HG03060 (cell line): ENCODE data around the gene AXIN1.
"Not testable (repeated sequence)": the region's sequence is repeated elsewhere in the genome, so short reads cannot be mapped to it uniquely, and the experiment has no call there.

Experiments used
- ATAC-seq: cut with Tn5 transposase; IDR thresholded peaks from one replicate; pipeline ENCODE4 v1.9.1; 2021; ENCODE audit warnings: low read depth, moderate number of reproducible peaks; ENCODE audit not compliant: unreplicated experiment

AXIN1 gene

GRCh38 chr16:270381-271255, 81.9 kb downstream of the AXIN1 start:
- ATAC-seq: no peak

DNA sequence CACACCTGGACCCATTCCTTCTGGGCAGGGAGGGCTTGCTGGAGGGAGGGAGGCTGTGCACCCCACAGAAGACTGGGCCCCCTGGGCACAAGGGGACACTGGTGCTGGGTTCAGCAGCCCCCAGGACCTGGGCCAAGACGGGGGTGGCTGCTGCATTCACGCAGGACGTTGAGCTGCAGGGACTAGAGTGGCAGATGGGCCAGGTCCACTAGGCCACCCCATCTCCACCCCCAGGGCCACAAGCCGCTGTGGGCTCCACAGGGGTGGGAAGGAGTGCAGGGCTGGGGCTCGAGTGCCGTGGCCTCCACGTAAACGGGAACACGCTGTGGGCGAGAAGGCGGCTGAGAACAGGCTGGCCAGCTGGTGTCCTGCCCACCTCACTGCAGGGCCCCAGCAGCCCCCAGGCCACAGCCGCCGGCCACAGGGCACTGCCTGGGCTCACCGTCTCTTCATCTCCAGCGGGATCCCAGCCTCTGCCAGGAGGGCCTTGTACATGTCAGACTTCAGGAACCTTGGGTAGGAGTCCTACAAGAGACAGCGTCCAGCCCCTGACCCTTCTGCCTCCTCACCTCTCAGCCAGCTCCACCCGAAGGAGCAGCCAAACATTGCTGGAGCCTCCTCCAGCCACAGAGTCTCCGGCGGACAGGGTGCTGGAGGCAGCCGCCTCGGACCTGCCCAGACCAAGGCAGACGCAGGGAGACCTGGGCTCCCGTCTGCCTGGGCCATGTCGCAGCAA, 83.3 kb downstream of the AXIN1 start:
- ATAC-seq: no peak

DNA sequence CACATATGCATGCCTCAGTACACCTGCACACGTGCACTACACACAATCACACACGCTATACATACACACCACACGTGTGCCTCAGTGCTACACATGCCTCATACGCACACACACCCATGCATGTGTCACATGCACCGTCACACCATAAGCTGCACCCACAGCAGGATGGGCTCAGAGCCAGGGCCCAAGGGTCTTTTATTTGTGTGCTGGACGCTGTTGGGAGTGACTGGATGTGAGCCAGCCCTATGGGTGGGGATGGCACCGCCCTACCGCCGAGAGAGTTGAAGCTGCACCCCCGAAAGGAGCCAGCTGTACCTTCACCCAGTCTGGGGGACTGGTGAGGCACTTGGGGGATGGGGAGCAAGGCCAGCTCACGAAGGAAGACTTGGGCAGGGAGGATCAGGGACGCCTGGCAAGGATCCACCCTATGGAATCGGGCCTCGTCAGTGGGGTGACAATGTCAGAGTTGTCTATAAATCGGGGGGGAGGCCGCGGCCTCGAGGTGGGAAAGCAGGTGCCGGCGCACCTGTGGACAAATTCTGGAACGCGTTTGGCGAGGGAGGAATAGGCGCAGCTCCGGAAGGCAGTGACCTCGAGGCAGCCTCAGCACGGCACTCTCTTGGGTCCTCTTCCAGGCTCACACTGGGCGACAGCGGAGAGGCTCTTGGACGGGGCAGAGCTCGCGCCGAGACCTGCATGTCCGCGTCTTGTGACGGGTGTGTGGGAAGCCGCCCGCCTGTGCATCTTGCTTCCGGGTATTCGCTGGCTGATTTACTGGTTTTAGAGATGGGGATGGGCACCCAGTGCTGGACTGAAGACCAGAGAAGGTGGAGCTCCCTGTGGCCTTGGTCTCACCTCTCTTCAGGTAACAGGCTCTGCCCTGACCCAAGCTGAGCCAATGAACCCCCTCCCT, 84.1 kb downstream of the AXIN1 start:
- ATAC-seq: no peak

DNA sequence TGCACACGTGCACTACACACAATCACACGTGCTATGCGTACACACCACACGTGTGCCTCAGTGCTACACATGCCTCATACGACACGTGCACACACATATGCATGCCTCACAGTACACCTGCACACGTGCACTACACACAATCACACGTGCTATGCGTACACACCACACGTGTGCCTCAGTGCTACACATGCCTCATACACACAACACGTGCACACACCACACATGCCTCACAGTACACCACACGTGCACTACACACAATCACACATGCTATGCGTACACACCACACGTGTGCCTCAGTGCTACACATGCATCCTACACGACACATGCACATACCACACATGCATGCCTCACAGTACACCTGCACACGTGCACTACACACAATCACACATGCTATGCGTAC, 85.0 kb downstream of the AXIN1 start:
- ATAC-seq: not testable (repeated sequence)

DNA sequence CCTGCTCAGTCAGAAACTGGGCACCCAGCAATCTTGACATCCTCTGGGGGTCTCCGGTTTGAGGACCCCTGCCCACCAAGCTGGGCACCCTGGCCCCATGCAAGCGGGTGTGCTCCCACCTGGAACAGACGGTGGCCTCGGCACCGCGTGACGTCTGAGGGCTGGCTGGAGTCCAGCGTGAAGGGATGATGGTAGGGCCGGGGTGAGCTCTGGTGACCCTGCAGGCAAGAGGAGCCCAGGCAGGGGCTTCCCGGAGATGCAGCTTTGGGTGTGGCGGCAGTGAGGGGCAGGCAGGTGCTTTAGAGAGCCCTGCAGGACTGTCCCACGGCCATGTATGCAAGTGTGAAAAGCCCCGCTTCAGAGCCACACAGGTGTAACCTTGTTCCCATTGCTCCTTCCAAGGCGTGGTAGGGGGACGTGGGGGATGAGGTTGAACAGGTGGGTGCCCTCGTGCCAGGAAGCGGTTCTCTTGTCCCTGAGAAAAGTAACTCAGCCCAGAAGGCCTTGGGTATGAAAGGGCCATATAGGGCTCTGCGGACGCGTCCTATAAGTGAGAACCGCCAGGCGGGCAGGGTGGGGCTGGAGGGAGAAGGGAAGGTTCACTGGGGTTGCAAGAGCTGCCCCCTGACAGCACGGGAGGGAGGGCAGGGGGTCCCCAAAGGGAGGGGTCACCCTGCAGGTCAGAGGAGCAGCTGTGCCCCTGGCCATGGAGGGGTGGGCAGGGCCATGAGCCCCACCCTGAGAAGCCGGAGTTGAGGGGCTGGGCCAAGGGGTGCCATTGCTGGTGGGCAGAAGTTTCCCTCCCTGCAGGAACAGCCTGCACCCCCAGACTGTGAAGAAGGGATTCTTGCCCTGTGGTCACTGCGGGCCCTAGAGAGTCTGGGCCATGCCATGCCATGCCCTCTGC, 86.0 kb downstream of the AXIN1 start:
- no peak for ATAC-seq

DNA sequence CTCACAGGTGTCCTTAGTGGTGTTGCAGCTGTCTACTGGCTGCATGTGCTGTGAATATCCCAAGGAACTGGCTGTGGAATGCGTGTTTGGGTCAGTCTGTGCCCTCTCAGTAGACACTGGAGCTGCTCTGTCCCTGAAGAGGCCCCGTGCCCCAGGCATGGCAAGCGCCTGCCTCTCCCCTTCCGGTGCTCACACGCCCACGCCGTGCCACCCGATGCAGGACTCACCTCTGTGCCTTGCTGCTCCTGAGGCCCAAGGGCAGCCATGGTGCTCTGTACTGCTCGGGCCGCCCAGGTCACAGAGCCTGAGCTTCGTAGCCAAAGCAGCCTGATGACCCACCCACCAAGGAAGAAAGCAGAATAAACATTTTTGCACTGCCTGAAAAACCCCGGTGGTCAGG, 86.8 kb downstream of the AXIN1 start:
- ATAC-seq: no peak

DNA sequence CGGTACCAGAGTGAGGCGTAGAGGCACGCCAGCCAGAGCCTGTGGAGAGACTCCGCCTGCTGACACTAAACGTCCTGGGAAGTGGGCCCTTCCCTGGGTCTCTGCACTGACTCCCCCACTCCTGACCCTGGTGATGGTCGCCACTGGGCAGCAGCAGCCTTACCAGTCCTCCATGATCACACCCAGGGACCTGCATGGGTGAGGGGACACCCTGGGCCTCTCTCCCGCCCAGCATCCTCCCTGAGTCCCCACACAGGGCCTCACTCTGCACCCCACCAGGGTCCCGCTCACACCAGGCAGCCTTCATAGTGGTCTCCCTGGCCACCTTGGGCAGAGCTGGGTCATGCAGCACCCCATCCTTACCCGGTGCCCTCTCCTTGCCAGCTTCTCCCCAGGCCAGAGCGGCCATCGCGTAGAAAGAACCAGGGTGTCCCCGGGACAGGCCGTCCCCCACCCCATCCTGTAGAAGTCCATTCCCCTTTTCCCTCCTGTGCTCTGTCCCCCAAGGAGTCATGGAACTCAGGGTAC, 87.5 kb downstream of the AXIN1 start:
- ATAC-seq: no peak

- no peak for ATAC-seq
Measured at GRCh38 chr16:264440-264951, 88.0 kb downstream of the AXIN1 start.

DNA sequence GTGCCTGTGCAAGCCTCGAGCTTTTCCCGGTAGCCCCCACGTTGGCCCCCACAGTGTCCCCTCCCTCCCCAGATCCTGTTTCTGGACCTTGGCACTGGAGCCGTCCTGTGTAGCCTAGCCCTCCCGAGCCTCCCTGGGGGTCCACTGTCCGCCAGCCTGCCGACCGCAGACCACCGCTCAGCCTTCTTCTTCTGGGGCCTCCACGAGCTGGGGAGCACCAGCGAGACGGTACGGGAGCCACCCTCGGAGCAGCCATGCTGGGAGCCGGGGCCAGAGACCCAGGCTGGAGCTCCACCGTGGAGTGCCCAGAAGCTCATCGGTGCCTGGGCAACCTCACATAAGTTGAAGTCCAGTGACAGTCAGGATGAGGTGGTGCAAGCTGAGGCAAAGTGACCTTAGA, 88.6 kb downstream of the AXIN1 start:
- ATAC-seq: no peak

DNA sequence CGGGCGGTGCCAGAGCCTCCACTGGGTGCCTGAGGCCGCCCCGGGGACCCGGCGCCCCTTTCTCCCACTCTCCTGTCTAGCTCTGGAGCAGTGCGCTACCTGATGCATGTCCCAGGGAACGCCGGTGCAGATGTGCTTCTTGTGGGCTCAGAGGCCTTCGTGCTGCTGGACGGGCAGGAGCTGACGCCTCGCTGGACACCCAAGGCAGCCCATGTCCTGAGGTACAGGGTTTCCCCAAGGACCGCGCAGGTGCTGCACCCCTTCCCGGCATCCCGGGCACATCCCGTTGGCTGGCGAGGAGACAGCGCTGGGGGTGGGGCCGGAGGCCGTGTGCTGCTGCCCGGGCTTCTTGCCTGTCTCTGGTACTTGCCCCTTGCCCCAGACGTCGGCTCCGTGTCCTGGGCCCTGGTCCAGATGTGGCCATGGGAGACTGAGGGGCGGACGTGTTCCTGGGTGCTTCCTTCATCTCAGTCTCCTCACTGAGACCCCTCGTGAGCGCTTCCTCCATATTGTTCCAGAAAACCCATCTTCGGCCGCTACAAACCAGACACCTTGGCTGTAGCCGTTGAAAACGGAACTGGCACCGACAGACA, 89.2 kb downstream of the AXIN1 start:
- no peak for ATAC-seq

- no peak for ATAC-seq
Measured at GRCh38 chr16:262121-262745, 90.3 kb downstream of the AXIN1 start.

GRCh38 chr16:261031-261691, 91.4 kb downstream of the AXIN1 start:
- ATAC-seq: no peak

DNA sequence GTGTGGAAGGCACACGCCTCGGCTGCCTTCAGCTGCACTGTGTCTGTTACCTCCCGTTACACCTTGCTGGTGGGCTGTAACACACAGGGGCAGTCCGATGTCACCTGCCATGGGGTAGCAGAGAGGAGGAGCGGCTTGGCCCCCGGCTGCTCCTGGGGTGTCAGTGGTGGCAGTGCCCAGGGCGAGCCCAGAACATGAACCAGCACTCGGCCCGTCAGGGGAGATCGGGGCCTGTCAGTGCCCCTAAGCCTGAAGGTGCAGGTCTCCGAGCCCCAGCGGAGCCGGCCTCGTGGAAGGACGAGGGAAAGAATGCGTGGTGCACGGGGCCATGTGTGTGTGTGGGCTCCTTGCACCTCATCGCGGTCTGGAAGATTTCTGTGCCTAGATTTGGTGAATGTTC, 92.2 kb downstream of the AXIN1 start:
- no peak for ATAC-seq

DNA sequence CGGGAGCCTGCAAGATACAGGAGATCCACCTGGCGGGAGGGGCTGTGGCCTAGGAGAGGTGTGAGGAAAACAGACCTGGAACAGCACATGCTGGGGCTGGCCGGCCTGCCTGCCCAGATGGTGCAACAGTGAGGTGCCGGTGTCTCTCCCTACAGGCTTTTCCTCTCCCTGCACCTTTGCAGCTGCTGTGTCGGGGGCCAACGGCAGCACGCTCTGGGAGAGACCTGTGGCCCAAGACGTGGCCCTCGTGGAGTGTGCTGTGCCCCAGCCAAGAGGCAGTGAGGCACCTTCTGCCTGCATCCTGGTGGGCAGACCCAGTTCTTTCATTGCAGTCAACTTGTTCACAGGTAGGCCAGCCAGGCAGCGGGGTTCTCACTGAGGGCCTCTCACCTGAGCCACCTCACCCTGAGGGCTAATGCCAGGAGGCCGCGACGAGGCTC, 92.7 kb downstream of the AXIN1 start:
- ATAC-seq: no peak

DNA sequence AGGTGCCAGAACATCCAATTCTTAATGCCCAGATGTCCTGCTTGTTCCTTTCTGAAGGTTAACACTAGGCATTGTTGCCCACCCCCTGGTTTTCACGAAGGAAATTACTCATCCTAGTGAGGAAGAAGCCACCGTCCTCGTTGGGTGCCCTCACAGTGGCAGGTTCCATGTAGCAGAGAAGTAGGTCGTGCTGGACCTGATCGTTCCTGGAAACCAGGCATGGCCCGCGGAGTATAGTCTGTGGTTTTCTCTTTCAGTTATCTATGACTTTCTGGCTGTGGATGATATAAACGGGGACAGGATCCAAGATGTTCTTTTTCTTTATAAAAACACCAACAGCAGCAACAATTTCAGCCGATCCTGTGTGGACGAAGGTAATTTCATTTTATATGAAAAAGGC, 93.3 kb downstream of the AXIN1 start:
- no peak for ATAC-seq

GRCh38 chr16:258091-258490, 94.4 kb downstream of the AXIN1 start:
- ATAC-seq: not testable (repeated sequence)

DNA sequence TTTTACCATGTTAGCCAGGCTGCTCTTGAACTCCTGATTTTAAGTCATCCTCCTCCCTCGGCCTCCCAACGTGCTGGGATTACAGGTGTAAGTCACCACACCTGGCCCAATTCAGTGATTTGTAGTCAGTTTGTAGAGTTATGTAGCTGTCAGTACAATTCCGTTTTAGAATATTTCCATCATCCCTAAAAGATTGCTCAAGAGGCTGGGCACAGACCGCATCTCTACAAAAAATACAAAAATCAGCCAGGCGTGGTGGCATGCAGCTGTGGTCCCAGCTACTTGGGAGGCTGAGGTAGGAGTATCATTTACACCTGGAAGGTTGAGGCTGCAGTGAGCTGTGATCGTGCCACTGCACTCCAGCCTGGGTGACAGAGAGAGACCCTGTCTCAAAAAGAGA, 97.3 kb downstream of the AXIN1 start:
- no peak for ATAC-seq

DNA sequence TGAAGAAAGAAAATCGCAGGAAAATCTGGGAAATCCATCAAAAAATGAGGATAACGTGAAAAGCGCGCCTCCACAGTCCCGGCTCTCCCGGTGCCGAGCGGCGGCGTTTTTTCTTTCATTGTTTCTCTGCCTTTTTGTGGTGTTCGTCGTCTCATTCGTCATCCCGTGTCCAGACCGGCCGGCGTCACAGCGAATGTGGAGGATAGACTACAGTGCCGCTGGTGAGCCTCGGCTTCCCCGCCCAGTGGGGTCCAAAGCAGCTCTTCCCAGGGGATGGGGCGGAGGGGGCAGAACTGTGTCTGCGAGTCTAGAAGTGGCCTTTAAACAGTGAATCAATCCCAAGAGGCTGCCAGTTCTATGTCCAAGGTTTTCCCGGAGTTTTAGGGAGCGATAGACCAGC, 98.1 kb downstream of the AXIN1 start:
- ATAC-seq: no peak
